ENCODE measurements around the gene MYCT1.

GRCh38 chr6:152769993-152770392 lies 72.3 kb downstream of the MYCT1 start:
- TF ChIP-seq CTCF (IDR thresholded peaks at IDR 0.05; ENCODE audit: insufficient read depth, low read depth, low read length) (no peak), EZH2 (IDR thresholded peaks at IDR 0.05; ENCODE audit: insufficient read depth, low read length) (no peak)

Measured in astrocyte (in vitro differentiated cells and primary cell).